Activated T-cell treated with anti-CD3 and anti-CD28 coated beads for 48 hours (primary cell): Measurements from ENCODE around the gene CEP112.
"Not testable (repeated sequence)": the region's sequence is repeated elsewhere in the genome, so short reads cannot be mapped to it uniquely, and the experiment has no call there.

Source experiments
- DNase-seq: peaks from one replicate; pipeline ENCODE4 v3.0.0-alpha.2; 2020; ENCODE audit warnings: low read depth

Gene CEP112

GRCh38 chr17:65782104-65782706 lies 409.7 kb downstream of the CEP112 start:
- DNase-seq: not testable (repeated sequence)

- no peak for DNase-seq
Measured at GRCh38 chr17:65780111-65780510, 411.8 kb downstream of the CEP112 start.

GRCh38 chr17:65776890-65777289 lies 415.0 kb downstream of the CEP112 start:
- DNase-seq: no peak

- DNase-seq: no peak
Measured at GRCh38 chr17:65774787-65775186, 417.1 kb downstream of the CEP112 start.

GRCh38 chr17:65772989-65773388 lies 418.9 kb downstream of the CEP112 start:
- DNase-seq: no peak

- no peak for DNase-seq
Measured at GRCh38 chr17:65771704-65772103, 420.2 kb downstream of the CEP112 start.

GRCh38 chr17:65763786-65764185 lies 428.1 kb downstream of the CEP112 start:
- no peak for DNase-seq

GRCh38 chr17:65762973-65763372 lies 429.0 kb downstream of the CEP112 start:
- no peak for DNase-seq

- no peak for DNase-seq
Measured at GRCh38 chr17:65759532-65759931, 432.4 kb downstream of the CEP112 start.

- DNase-seq: no peak
Measured at GRCh38 chr17:65756760-65757159, 435.2 kb downstream of the CEP112 start.

GRCh38 chr17:65755799-65756198 lies 436.1 kb downstream of the CEP112 start:
- no peak for DNase-seq

- no peak for DNase-seq
Measured at GRCh38 chr17:65754630-65755029, 437.3 kb downstream of the CEP112 start.

GRCh38 chr17:65754081-65754480 lies 437.9 kb downstream of the CEP112 start:
- no peak for DNase-seq

GRCh38 chr17:65753348-65753747 lies 438.6 kb downstream of the CEP112 start:
- DNase-seq: no peak

- no peak for DNase-seq
Measured at GRCh38 chr17:65751263-65751662, 440.7 kb downstream of the CEP112 start.

GRCh38 chr17:65750631-65751115 lies 441.3 kb downstream of the CEP112 start:
- DNase-seq: peak; percentile 15

- DNase-seq: no peak
Measured at GRCh38 chr17:65750166-65750565, 441.8 kb downstream of the CEP112 start.

- DNase-seq: no peak
Measured at GRCh38 chr17:65749479-65749878, 442.5 kb downstream of the CEP112 start.

- no peak for DNase-seq
Measured at GRCh38 chr17:65745241-65745640, 446.7 kb downstream of the CEP112 start.

- no peak for DNase-seq
Measured at GRCh38 chr17:65743308-65743655, 448.7 kb downstream of the CEP112 start.

GRCh38 chr17:65742403-65743307 lies 449.3 kb downstream of the CEP112 start:
- DNase-seq: no peak

- no peak for DNase-seq
Measured at GRCh38 chr17:65741710-65742109, 450.2 kb downstream of the CEP112 start.

GRCh38 chr17:65739034-65739433 lies 452.9 kb downstream of the CEP112 start:
- DNase-seq: no peak
